ENCODE results near the gene B3GNT5.

The B3GNT5 gene

GRCh38 chr3:183318877-183319276, 65.8 kb downstream of the B3GNT5 start:
- DNase-seq (ENCODE audit: low read depth in 3 of 3) = no peak

GRCh38 chr3:183319371-183319770, 66.3 kb downstream of the B3GNT5 start:
- DNase-seq (ENCODE audit: low read depth in 3 of 3) = no peak
